ENCODE results near the gene GNAQ.

The GNAQ gene

GRCh38 chr9:78010445-78010844, 21.2 kb downstream of the GNAQ start:
- H3K4me1 ChIP-seq: peaks cover 0 to 87% (median 21%) of the 10 kb centered on the region in 4 donors
- intact Hi-C loops (cut with DNase I; ENCODE audit: low total_unique reads): no loop called here
- TF ChIP-seq, protein P1, sequence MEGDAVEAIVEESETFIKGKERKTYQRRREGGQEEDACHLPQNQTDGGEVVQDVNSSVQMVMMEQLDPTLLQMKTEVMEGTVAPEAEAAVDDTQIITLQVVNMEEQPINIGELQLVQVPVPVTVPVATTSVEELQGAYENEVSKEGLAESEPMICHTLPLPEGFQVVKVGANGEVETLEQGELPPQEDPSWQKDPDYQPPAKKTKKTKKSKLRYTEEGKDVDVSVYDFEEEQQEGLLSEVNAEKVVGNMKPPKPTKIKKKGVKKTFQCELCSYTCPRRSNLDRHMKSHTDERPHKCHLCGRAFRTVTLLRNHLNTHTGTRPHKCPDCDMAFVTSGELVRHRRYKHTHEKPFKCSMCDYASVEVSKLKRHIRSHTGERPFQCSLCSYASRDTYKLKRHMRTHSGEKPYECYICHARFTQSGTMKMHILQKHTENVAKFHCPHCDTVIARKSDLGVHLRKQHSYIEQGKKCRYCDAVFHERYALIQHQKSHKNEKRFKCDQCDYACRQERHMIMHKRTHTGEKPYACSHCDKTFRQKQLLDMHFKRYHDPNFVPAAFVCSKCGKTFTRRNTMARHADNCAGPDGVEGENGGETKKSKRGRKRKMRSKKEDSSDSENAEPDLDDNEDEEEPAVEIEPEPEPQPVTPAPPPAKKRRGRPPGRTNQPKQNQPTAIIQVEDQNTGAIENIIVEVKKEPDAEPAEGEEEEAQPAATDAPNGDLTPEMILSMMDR (IDR thresholded peaks at IDR 0.05): no peak
- no peaks in the 10 kb centered on the region for H3K27me3 ChIP-seq
- no peaks in the 10 kb centered on the region for H3K9me3 ChIP-seq
- H3K27ac ChIP-seq: no peak overlapping the region
- no peak for DNase-seq
- no peak overlapping the region for H3K4me3 ChIP-seq
- no peaks in the 10 kb centered on the region for H3K36me3 ChIP-seq

DNA sequence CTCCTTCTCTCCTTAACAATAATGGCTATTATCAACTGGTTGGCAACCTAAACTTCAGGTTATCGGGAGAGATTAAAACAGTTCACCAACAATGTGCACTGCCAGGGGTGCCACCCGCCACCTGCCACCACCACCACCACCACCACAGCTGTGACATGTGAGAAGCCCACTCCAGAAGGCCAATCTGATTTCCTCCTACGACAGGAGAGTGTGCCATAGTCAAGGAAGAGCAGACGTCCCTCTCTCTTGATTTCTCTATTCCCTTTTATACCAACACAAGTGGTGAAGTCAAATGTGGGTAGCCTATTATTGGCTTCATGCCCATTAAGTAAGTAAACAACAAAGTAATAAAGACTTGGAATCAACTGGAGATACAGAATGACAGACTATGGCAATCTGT, 22.4 kb downstream of the GNAQ start:
- Histone ChIP-seq H3K9me3 (no peaks in the 10 kb centered on the region), H3K4me3 (no peak overlapping the region), H3K27ac (no peak overlapping the region), H3K27me3 (no peaks in the 10 kb centered on the region), H3K4me1 (peaks cover 0 to 83% (median 22%) of the 10 kb centered on the region in 4 donors), H3K36me3 (no peaks in the 10 kb centered on the region)
- intact Hi-C loops (cut with DNase I; ENCODE audit: low total_unique reads): no loop called here
- DNase-seq: no peak
- TF ChIP-seq, protein P1 (IDR thresholded peaks at IDR 0.05): no peak

- Histone ChIP-seq H3K4me3 (no peak overlapping the region), H3K27me3 (no peaks in the 10 kb centered on the region), H3K4me1 (peaks cover 0 to 86% (median 21%) of the 10 kb centered on the region in 4 donors), H3K9me3 (no peaks in the 10 kb centered on the region), H3K36me3 (no peaks in the 10 kb centered on the region), H3K27ac (no peak overlapping the region)
- TF ChIP-seq, protein P1 (IDR thresholded peaks at IDR 0.05): no peak
- DNase-seq: no peak
- intact Hi-C loops (cut with DNase I; ENCODE audit: low total_unique reads): no loop called here
Observed at GRCh38 chr9:78006734-78007133, 24.9 kb downstream of the GNAQ start.

DNA sequence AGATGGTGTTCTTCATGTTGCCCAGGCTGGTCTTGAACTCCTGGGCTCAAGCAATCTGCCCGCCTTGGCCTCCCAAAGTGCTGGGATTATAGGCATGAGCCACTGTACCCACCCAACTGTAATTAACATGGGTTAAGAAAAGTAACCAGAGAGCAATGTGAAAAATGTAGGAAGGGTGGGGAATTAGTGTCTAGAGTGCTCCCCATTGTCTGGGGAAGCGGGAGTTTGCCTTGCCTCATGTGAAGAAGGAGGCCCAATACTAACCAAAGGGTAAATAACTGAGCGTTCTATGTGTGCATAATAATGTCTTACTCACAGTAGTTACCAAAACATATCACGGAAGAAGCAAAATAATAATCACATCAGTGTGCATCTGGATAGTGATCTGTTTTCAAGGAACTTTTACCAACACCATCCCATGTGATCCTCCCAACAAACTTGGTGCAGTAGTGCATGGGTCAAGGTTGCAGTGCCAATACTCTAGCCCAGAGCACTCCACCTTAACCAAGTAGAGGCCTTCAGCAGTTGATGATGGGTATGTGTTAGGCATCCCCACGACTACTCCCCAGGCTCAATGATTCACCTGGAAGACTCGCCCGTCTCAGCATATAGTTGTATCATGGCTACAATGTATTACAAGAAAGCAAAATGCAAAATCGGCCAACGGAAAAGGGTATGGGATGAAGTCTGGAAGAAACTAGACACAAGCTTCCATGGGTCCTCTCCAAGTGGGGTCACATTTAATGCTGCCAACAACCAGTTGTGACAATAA, 26.2 kb downstream of the GNAQ start:
- TF ChIP-seq, protein P1 (IDR thresholded peaks at IDR 0.05): no peak
- Histone ChIP-seq H3K4me3 (no peak overlapping the region), H3K9me3 (no peaks in the 10 kb centered on the region), H3K27ac (no peak overlapping the region), H3K4me1 (peaks cover 0 to 86% (median 19%) of the 10 kb centered on the region in 4 donors), H3K27me3 (no peaks in the 10 kb centered on the region), H3K36me3 (no peaks in the 10 kb centered on the region)
- DNase-seq: no peak
- intact Hi-C loops (cut with DNase I; ENCODE audit: low total_unique reads): no loop called here

DNA sequence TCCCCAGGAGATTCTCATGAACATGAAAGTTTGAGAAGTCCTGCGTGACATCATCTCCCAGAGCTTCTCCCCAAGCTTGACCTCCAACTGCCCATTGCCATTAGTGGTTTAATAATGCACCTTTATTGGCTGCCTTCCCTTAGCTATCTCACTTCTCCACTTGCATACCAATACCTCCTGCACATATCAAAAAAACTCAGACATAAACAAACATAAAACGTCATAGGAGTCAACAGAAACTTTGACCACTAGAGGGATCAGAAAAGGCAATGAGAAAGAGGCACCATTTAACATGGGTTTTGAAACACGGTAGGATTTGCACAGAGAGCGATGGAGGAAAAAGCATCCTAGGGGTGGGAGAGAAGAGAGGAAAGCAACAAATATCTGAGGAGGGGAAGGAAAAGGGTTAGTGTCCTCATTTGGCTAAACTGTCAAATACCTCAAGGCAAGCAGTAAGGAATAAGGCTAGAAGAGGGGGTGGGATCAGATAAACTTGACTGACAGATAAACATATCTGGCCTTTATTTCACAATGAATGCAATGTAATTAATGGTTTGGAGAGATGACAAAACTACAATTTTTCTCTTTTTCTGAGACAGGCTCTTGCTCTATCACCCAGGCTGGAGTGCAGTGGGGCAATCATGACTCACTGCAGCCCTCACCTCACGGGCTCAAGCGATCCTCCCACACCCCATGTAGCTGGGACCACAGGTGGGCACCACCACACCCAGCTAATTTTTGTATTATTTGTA, 27.0 kb downstream of the GNAQ start:
- no peaks in the 10 kb centered on the region for H3K36me3 ChIP-seq
- H3K4me3 ChIP-seq: no peak overlapping the region
- TF ChIP-seq, protein P1 (IDR thresholded peaks at IDR 0.05): no peak
- intact Hi-C loops (cut with DNase I; ENCODE audit: low total_unique reads): no loop called here
- no peaks in the 10 kb centered on the region for H3K27me3 ChIP-seq
- H3K27ac ChIP-seq: no peak overlapping the region
- H3K9me3 ChIP-seq: no peaks in the 10 kb centered on the region
- H3K4me1 ChIP-seq: peaks cover 0 to 86% (median 14%) of the 10 kb centered on the region in 4 donors
- DNase-seq: no peak

All from tibial artery (tissue), 4 donors.